Neural cell (in vitro differentiated cells): ENCODE results near the gene TOP1. TPM values are rescaled to one million over a fixed set of nuclear protein-coding genes. Genes with fewer than 3 reads are reported as not detected.

Experiments
- H2AFZ ChIP-seq: fragments of 200-600, 300-800 bp; sonication (generic), shearing (Covaris generic); 2 replicates; pipeline ENCODE4 v1.6.0; 2014; ENCODE audit warnings: low read depth, mild to moderate bottlenecking, antibody characterized with exemption, low read length, moderate library complexity
- H3F3A ChIP-seq: fragments of 200-600 bp; shearing (Covaris generic); 2 replicates; pipeline ENCODE4 v1.6.1; 2016; ENCODE audit warnings: mild to moderate bottlenecking, moderate library complexity, mixed read lengths, antibody characterized with exemption, low read length; ENCODE audit not compliant: insufficient read depth, poor library complexity, severe bottlenecking
- H3K27ac ChIP-seq: fragments of 200-600, 300-800 bp; sonication (generic), shearing (Covaris generic); 2 replicates; pipeline ENCODE4 v1.5.1; 2014; ENCODE audit warnings: mild to moderate bottlenecking, low read length, moderate library complexity
- H3K27me3 ChIP-seq: fragments of 300-800, 200-600 bp; sonication (generic), shearing (Covaris generic); 2 replicates; pipeline ENCODE4 v1.6.0; 2014; ENCODE audit warnings: mild to moderate bottlenecking, low read depth, low read length, moderate library complexity; ENCODE audit not compliant: insufficient read depth
- H3K36me3 ChIP-seq: fragments of 300-800, 200-600 bp; sonication (generic), shearing (Covaris generic); 2 replicates; pipeline ENCODE4 v1.5.1; 2014; ENCODE audit warnings: mild to moderate bottlenecking, antibody characterized with exemption, low read length, moderate library complexity; ENCODE audit not compliant: insufficient read depth
- H3K4me2 ChIP-seq: fragments of 300-800, 200-600 bp; sonication (generic), shearing (Covaris generic); 2 replicates; pipeline ENCODE4 v1.6.0; 2014; ENCODE audit warnings: mild to moderate bottlenecking, low read length
- H3K4me3 ChIP-seq: fragments of 300-800, 200-600 bp; sonication (generic), shearing (Covaris generic); 2 replicates; pipeline ENCODE4 v1.5.1; 2014; ENCODE audit warnings: mild to moderate bottlenecking, low read length, moderate library complexity
- H3K79me2 ChIP-seq: fragments of 200-600 bp; shearing (Covaris generic); replicated peaks from 2 replicates; pipeline ENCODE4 v1.6.0; 2014; ENCODE audit warnings: mild to moderate bottlenecking, low read length, moderate library complexity; ENCODE audit not compliant: insufficient read depth
- H3K9ac ChIP-seq: fragments of 300-800, 200-600 bp; sonication (generic), shearing (Covaris generic); 2 replicates; pipeline ENCODE4 v1.6.1; 2016; ENCODE audit warnings: mild to moderate bottlenecking, low read length, mixed read lengths
- H3K9me2 ChIP-seq: fragments of 200-600 bp; shearing (Covaris generic); 2 replicates; pipeline ENCODE4 v1.6.1; 2016; ENCODE audit warnings: mild to moderate bottlenecking, low read length, mixed read lengths; ENCODE audit not compliant: insufficient read depth
- H3K9me3 ChIP-seq: fragments of 200-600, 300-800 bp; sonication (generic), shearing (Covaris generic); 2 replicates; pipeline ENCODE4 v1.6.1; 2016; ENCODE audit warnings: mild to moderate bottlenecking, mixed run types, low read length, moderate library complexity, mixed read lengths
- H4K20me1 ChIP-seq: fragments of 200-600 bp; shearing (Covaris generic); 2 replicates; pipeline ENCODE4 v1.6.1; 2016; ENCODE audit warnings: mild to moderate bottlenecking, mixed run types; ENCODE audit not compliant: insufficient read depth
- EP300 ChIP-seq: fragments of 450-650 bp; conservative IDR thresholded peaks from 2 replicates; pipeline ENCODE4 v1.6.1; 2014; ENCODE audit warnings: antibody characterized with exemption, mild to moderate bottlenecking, moderate library complexity; ENCODE audit not compliant: poor library complexity, severe bottlenecking
- EZH2 ChIP-seq: fragments of 200-600, 300-800 bp; shearing (Covaris generic), sonication (generic); IDR thresholded peaks from 2 replicates; pipeline ENCODE4 v1.6.1; 2014; ENCODE audit warnings: antibody characterized with exemption, low read length, borderline replicate concordance, mild to moderate bottlenecking; ENCODE audit not compliant: insufficient read depth, poor library complexity, severe bottlenecking
- MXI1 ChIP-seq: fragments of 450-650 bp; conservative IDR thresholded peaks from 2 replicates; pipeline ENCODE4 v1.6.1; 2014; ENCODE audit warnings: antibody characterized with exemption, mild to moderate bottlenecking; ENCODE audit not compliant: poor library complexity, severe bottlenecking
- POLR2AphosphoS5 ChIP-seq: IDR thresholded peaks from 2 replicates; pipeline ENCODE4 v1.6.1; 2012
- TAF1 ChIP-seq: IDR thresholded peaks from 2 replicates; pipeline ENCODE4 v1.6.1; 2012; ENCODE audit warnings: low read depth
- polyA plus RNA-seq: library from polyadenylated mRNA; depleted of rRNA; stranded (reverse); fragments of >200 nt; gene quantifications from 2 replicates; pipeline ENCODE4 v1.2.3, GENCODE V29; 2014
- TF ChIP-seq, protein P1 (sequence below): fragments of 450-650 bp; IDR thresholded peaks from 2 replicates; pipeline ENCODE4 v1.5.1; 2014; ENCODE audit warnings: antibody characterized with exemption, mild to moderate bottlenecking, moderate library complexity; ENCODE audit not compliant: poor library complexity, severe bottlenecking
- TF ChIP-seq, protein P2 (sequence below): IDR thresholded peaks from 2 replicates; pipeline ENCODE4 v1.6.1; 2012; ENCODE audit warnings: borderline replicate concordance

Gene TOP1
- polyA plus RNA-seq, 1 donor from 2014 or later = 33.2 TPM

- Histone ChIP-seq H3K27me3 (no peaks in the 10 kb centered on the region), H3K36me3 (peaks cover 13% of the 10 kb centered on the region), H3K9me3 (no peaks in the 10 kb centered on the region), H2AFZ (no peak overlapping the region), H3K27ac (no peak overlapping the region), H3K79me2 (no peaks in the 10 kb centered on the region), H3K9me2 (no peaks in the 10 kb centered on the region), H4K20me1 (no peaks in the 10 kb centered on the region), H3K9ac (no peak overlapping the region), H3K4me2 (no peak overlapping the region), H3K4me3 (no peak overlapping the region), H3F3A (no peaks in the 10 kb centered on the region)
- TF ChIP-seq EP300 = no peak
- no peak for TF ChIP-seq TAF1
- TF ChIP-seq, protein P1, sequence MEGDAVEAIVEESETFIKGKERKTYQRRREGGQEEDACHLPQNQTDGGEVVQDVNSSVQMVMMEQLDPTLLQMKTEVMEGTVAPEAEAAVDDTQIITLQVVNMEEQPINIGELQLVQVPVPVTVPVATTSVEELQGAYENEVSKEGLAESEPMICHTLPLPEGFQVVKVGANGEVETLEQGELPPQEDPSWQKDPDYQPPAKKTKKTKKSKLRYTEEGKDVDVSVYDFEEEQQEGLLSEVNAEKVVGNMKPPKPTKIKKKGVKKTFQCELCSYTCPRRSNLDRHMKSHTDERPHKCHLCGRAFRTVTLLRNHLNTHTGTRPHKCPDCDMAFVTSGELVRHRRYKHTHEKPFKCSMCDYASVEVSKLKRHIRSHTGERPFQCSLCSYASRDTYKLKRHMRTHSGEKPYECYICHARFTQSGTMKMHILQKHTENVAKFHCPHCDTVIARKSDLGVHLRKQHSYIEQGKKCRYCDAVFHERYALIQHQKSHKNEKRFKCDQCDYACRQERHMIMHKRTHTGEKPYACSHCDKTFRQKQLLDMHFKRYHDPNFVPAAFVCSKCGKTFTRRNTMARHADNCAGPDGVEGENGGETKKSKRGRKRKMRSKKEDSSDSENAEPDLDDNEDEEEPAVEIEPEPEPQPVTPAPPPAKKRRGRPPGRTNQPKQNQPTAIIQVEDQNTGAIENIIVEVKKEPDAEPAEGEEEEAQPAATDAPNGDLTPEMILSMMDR = no peak
Measured at GRCh38 chr20:41165001-41165882, 136.6 kb downstream of the TOP1 start.

DNA sequence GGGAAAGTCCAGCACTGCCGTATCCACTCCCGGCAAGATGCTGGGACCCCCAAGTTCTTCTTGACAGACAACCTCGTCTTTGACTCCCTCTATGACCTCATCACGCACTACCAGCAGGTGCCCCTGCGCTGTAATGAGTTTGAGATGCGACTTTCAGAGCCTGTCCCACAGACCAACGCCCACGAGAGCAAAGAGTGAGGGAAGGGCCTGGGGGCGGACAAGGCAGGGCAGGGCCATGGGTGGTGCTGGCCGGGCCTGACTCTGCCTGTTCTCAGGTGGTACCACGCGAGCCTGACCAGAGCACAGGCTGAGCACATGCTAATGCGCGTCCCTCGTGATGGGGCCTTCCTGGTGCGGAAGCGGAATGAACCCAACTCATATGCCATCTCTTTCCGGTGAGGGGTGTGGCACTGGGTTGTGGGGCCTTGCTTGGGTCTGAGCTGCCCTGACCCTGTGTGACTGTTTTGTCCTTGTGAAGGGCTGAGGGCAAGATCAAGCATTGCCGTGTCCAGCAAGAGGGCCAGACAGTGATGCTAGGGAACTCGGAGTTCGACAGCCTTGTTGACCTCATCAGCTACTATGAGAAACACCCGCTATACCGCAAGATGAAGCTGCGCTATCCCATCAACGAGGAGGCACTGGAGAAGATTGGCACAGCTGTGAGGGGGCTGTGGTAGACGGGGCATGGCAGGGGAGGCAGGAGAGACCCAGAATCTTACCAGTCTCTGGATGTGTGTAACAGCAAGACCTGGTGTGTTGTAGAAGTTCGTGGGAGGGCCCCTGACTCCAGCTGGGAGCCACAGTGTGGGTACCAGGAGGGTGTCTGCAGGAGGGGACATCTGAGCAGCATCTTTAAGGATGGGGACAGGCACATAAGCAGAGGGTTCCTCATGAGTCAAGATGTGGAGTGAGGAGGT is 137.8 kb downstream of the TOP1 start:
- Histone ChIP-seq H3K9ac (no peak overlapping the region), H3K79me2 (no peaks in the 10 kb centered on the region), H3F3A (no peaks in the 10 kb centered on the region), H3K4me2 (no peak overlapping the region), H3K36me3 (peaks cover 13% of the 10 kb centered on the region), H3K4me3 (no peak overlapping the region), H3K27ac (no peak overlapping the region), H3K9me3 (no peaks in the 10 kb centered on the region), H2AFZ (no peak overlapping the region), H3K9me2 (no peaks in the 10 kb centered on the region), H3K27me3 (no peaks in the 10 kb centered on the region), H4K20me1 (no peaks in the 10 kb centered on the region)
- TF ChIP-seq MXI1 (no peak), EP300 (no peak), EZH2 (no peak), POLR2AphosphoS5 (peak; percentile 6)
- TF ChIP-seq, protein P1 = no peak
- TF ChIP-seq, protein P2, sequence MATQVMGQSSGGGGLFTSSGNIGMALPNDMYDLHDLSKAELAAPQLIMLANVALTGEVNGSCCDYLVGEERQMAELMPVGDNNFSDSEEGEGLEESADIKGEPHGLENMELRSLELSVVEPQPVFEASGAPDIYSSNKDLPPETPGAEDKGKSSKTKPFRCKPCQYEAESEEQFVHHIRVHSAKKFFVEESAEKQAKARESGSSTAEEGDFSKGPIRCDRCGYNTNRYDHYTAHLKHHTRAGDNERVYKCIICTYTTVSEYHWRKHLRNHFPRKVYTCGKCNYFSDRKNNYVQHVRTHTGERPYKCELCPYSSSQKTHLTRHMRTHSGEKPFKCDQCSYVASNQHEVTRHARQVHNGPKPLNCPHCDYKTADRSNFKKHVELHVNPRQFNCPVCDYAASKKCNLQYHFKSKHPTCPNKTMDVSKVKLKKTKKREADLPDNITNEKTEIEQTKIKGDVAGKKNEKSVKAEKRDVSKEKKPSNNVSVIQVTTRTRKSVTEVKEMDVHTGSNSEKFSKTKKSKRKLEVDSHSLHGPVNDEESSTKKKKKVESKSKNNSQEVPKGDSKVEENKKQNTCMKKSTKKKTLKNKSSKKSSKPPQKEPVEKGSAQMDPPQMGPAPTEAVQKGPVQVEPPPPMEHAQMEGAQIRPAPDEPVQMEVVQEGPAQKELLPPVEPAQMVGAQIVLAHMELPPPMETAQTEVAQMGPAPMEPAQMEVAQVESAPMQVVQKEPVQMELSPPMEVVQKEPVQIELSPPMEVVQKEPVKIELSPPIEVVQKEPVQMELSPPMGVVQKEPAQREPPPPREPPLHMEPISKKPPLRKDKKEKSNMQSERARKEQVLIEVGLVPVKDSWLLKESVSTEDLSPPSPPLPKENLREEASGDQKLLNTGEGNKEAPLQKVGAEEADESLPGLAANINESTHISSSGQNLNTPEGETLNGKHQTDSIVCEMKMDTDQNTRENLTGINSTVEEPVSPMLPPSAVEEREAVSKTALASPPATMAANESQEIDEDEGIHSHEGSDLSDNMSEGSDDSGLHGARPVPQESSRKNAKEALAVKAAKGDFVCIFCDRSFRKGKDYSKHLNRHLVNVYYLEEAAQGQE = no peak
